NCI-H748 treated with DMSO at 0.1 percent for 48 hours (cell line): ENCODE measurements around the gene ISYNA1.

Experiments
- DNase-seq: peaks from one replicate; lab custom pipeline; 2025; lab: John Stamatoyannopoulos, UW

ISYNA1 gene

DNA sequence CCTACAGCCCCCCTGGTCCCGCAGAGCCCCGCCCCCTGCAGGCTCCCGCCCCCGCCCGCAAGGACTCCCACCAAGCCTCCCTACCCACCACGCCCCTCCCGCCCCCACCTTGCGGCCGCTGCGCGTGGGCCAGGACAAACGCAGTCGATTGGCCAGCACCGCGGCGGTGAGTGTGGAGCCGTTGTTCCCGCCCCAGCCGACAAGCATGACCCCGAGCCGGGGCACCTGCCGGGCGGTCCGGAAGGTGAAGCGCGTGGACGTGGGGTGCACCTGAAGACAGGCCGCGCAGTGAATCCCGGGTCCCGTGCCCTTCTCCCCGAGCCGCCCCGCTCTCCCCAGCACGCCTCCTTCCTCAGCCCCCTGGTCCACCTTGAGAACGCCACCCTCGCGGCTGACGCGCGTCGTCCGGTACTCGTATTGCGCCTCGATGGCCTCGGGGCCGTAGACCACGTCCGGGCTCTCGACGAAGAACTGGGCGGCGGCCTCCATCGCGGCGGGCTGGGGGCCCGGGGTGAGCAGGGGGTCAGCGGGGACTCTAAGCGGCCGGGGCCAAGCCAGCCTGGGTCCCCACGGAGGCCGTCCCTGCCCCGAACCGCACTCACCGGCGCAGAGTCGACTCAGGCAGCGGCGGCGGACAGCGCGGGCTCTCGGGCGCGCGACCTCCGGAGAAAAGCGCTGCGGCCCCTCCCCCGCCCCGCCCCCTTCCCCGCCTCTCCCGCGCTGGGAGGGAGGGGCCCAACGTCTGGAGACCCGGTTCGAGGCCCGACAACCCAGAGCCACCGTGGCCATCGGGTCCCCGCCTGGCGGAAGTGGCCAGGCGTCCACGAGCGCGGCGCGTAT, at the start of gene ISYNA1:
Gene ISYNA1 (minus strand): TSS at position 643 of the 840 bp plus-strand sequence. CDS start 154 bp downstream, at position 489.
- DNase-seq, result no peak

DNA sequence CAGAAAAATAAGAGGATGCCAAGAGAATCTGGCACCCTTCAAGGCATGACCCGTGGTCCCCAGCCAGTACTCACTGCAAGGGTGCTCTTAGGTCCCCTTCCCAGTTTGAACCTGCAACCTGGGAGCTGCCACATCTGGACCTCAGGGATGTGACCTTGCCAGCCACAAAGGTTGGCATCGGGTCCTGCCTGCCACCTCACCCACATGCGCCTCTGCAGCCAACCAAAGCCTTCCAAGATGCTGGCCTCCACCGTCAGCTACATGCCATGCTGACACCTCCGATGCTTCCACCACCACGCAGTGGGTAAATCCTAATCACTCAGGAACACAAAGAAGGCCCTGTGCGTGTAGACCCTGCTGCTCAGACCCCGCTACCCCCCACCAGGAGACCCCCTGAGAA, 48.8 kb upstream of the ISYNA1 start:
- no peak for DNase-seq

DNA sequence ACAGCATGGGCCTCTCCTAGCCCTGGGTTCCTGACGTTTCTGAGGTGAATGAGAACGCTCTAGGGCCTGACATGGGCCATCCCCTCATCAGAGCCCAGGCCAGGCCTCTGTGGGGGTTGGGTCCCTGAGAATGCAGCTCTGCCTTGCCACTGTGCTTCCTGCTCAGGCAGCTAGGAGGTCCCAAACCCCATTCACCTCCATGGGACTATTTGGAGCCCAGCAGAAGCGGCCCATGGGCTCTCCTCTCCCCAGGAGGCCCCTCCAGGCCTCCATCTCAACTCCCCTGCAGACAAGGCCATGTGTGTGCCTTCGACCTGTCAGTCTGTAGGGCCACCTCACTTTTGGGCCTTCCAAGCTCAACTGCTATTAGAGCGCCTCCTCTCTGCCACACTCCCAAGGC, 47.1 kb upstream of the ISYNA1 start:
- no peak for DNase-seq

DNA sequence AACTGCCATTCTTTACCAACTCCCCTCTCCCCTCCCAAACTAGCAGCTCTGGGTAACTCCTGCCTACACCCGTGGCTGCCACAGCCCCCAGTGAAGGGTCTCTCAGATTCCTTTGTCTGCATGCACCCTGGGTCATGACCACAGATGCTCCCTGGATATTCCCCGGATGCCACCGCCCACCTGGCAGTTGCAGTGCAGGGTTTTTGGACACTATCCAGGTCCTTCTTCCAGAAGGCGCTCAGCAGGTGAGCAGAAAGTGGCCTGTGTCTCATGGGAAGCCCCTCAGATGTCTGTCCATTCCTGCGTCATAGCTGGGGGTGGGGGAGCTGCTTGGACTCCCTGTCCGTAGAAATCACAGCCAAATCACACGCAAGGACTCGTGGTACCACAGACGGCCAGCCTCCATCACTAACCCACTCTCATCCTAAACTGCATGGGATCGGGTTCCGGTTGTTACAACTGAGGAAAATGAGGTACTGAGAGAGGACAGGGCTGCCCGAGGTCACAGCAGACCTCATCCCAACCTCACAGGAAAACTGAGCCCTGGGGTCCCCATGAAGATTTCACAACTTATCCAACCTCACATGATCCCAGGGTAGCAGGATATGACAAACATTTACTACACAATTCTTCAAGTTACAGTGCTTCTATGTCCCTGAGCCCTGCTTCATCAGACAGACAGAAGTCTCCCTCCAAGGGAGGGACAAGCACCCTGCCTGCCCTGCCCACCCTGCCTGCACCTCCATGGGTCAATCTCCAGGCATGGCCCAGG, 45.4 kb upstream of the ISYNA1 start:
- no peak for DNase-seq

DNA sequence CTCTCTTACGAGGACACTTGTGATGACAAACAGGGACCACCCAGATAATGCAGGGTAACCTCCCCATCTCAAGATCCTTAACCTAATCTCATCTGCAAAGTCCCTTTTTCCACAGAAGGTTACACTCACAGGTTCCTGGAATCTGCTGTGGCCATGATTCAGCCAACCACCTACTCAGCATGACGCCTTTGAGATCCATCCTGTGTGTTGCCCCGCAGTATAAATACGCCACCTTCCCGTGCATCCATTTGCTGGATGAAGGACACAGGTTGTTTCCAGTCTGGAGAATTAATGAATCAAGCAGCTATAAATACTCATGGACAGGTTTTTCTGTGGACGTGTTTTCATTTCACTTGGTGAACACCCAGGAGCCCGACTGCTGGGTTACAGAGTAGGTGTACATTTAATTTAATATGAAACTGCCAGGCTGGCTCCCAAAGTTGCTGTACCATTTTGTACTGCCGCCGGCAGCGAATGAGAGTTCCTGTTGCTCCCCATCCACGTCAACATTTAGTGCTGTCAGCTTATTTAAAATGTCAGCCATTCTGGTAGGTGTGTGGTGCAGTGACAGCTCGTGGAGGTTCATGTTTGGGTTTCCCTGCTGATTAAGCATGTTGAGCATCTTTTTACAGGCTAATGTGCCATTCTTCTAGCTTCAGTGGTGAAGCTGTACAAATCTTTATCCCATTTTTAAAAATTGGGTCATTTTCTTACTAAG, 43.7 kb upstream of the ISYNA1 start:
- DNase-seq, result no peak

DNA sequence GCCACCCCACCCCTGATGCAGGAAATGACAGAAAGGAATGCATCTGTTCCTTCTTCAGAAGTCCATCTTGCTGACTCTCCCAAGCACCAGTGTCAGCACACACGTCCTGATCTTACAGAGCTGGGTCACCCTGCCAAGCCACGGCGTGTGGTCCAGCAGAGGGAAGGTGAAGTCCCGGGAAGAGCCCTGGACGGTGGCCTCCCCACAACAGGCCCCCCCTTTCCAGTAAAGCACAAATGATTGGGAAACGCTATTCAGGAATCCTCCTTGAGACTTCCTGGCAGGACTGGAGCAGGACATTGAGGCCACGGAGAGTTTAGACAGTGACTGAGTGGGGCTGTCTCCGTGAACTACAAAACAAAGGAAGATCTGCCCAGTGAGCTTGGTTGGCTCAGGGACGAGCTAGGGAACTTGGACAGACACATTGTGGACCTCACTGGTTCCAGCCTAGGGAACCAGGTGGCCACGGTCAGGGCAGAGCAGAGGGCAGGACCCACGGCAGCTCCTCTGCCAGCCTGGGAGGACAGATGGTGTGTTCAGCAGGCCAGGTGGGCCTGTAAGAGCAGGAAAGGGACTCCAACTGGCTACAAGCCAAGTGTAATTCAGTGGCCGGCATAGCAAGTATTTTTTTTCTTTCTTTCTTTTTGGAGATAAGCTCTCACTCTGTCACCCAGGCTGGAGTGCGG, 42.2 kb upstream of the ISYNA1 start:
- no peak for DNase-seq

DNA sequence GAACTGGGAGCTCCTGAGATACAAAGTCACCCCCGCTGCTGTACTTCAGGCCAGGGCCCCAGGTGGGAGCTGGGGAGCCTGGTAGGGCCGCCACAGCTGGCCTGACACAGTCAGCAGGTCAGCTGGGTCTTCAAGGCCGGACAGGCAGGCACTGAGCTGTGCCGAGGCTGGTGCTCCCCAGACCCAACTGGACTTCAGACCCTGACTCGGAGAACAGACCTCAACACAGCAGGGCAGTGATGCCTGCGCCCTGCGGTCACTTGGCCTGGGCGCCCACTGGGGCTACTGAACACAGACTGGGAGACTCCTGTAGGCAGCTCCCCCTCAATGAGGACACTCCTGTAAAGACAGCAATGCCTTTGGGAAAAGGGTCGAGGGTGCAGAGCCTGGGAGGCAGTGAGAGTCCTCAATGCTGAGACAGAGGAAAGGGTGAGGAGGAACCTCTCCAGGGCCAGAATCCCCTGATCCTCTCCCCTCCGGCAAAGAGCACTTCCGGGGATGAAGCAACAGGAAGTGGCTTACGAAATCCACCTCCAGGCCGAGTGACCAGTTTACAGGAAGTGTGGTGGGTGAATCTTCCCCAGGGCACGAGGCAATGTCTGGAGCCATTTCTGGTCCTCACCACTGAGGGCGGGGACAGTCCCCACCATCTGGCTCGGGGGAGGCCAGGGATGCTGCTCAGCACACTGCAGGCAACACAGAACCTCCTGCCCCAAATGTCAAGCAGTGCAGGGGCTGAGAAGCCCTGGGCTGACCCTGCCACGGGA, 40.8 kb upstream of the ISYNA1 start:
- no peak for DNase-seq

DNA sequence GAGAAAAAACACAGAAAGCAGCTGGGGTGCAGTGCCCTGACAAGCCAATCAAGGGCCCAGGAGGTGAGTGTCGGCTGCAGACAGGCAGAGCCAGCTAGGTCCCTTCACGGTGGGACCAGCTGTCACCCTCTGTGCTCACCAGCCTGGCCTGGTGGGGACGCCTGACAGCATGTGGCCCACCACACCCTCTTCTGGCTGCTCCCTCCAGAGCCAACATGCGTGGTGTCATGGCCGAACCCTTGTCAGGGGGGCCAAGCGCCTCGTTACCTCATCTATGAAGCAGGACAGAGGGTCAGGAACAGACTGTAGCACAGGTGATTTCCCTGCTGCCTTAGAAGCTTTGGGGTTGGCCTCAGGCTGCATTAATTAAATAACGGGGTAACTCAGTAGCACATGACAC, 40.0 kb upstream of the ISYNA1 start:
- no peak for DNase-seq

DNA sequence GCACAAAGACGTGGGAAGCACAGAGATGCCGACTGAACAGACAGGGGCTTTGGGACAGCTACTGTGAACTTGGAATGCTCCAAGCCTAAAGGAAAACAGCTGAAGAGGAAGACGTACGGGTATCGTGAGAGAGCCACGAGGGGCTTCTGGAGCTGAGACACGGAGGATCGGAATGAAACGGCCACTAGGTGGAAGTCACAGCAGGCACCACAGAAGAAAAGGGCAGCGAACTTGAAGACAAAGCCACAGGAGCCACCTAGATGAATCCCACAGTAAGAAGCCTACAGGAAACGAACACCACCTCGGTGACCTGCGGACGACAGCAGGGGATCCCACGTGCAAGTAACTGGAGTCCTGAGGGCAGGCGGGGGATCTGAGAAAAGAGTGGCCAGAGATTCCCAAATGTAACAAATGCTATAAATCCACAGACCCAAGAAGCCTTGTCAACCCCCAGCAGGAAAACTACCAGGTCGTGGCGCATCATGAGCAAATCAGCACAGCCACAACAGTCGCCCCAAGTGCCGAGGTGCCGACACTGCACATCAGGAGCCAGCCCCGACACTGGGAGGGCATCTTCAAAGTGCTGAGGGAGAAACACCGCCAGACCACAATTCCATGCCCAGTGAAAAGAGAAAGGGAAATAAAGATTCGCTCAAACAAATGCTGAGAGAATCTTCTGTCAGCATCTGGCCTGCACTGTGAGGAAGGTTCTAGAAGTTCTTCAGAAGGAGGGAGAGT, 39.3 kb upstream of the ISYNA1 start:
- no peak for DNase-seq

DNA sequence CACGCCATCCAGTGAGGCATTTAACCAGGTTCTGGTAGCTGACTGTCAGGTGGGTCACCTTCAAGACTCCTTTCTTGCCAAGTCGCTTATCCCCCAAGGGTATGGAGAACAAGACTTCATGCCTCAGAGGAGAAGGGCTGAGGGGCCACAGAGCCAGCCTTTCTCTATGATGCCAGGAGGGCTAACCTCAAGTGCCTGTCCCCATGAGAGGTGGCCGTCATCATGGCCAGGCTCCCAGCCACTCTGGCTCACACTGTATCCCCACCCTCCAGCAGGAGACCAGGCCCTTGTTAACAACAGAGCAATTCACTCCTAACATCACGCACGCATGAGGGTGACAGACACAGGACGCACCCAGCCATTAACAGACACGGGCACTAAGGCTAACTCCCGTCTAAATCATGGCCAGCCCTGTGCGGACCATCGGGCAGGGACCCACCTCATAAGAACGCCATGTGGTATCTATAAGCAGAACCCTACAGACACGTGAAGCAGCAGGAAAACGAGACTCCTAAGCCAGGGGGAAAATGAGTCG, 38.6 kb upstream of the ISYNA1 start:
- DNase-seq, result no peak

DNA sequence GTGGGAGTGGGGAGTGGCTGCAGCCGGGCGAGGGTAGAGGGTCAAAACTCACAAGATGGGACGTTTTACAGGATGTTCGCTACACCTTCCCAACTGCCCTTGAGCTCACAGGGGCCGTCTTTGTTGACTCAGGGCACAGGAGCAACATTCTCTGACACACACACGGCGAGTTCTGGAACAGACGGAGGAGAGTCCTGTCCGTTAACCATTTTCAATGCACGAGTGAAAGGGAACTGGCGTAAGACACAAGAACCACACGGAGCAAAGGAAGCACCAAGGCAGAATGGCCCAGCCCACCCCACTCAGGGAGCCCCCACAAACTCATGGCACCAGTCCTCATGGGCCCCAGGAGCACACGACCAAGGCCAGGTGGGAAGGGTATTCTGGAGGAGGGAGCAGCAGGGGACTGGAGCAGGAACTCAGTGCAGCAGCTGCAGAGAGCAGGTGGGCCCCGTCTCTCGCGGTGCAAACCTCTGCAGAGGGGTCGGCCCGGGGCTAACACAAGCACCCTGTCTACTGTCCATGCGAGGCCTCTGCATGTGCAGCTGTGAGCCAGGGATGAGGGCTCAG, 37.9 kb upstream of the ISYNA1 start:
- no peak for DNase-seq

DNA sequence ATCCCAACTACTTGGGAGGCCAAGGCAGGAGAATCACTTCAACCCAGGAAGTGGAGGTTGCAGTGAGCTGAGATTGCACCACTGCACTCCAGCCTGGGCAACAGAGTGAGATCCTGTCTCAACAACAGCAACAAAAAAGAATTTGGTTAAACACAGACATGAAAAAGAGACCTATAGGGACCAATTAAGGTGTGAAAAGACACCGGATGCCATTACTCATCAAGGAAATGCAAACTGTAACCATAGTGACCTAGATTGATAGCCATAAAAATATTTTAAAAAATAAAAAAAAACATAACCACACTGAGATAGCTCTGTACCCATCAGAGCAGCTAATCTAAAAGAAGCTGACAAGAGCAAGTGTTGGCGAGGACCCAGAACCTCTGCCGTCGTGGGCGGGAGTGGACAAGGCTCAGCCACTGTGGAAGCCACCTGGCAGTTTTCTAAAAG, 37.1 kb upstream of the ISYNA1 start:
- no peak for DNase-seq

DNA sequence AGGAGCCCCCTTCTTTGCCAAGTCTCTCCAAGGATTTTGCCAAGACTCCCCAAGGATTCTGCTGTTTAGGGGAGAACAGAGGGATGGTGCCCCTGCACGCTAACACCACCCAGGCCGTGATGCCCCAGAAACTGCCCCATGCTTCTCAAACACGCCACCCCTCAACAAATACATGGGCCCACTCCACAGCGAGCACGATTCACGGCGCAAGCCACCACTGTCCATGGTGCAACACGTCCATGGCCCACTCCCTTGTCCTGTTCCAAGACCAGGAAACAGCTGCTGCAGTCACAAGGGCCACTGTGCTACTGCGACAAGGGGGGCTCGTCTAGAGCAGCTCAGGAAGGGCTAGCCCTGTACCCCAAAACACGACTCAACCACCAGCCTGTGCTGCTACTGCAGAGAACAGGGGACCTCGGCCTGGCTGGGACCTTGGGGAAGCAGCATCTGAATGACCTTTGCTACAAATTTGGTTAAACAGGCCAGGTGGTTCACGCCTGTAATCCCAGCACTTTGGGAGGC, 36.5 kb upstream of the ISYNA1 start:
- DNase-seq, result no peak

DNA sequence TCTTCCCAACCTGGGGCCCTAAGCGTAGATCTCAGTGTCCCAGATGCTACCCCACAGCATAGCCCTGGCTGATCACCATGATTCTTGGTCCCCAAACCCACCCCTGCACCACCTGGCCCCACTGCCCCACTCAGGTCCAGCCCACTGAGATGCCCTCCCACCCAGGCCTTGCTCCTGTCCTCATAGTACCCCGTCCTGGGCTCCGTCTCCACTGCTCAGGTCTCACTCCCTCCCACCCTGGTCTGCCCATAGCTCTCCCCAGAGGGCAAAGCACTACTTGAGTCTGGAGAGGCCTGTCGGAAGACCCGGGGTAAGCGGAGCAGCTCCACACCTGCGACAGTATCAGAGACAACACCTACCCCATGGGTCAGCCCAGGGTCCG, 35.8 kb upstream of the ISYNA1 start:
- DNase-seq, result no peak

DNA sequence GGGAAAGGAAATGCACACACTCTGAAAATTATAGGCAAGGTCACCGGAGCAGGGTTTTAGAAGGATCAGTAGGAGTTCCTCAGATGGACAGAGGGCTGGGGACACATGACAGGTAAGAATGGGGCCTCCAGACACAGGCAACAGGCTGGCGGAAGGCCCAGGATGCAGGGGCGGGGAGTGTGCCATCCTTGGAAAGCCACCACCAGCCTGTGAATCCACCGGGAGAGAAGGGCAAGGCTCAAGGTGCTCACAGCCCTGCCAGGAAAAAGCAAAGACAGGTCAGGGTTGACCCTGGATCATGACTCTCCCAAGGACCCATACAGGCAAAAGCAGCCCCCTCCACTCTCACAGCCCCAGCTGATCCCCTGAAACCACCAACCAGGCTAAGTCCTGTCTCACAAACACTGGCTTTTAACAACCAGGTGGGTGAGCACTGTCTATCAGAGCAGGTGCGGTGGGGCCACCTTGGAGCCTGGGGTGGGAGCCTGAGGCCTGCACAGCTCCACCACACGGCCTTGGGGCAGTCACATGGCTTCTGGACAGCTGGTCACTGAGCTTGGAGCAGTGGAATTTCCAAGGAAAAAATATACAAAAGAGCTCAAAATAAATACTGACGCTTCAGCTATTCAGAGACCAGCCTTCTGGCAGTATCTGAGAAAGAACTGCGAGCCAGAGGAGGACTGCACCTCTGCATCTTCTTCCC, 35.2 kb upstream of the ISYNA1 start:
- no peak for DNase-seq

DNA sequence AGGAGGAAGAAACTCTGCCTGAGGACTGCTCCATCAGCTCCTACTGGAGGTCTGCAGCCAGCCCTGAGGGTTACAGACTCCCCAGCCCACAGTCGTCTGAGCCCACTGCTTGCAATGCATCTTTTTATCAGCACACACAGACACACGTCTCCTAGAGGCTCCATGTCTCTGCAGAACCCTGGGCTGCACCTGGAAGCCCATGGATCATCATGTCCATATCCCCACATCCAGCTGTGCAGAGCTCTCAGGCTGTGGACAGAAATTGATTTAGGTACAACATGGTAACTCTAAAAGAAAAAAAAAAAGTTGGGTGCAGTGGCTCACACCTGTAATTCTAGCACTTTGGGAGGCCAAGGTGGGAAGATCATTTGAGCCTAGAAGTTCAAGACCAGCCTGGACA, 32.9 kb upstream of the ISYNA1 start:
- no peak for DNase-seq

DNA sequence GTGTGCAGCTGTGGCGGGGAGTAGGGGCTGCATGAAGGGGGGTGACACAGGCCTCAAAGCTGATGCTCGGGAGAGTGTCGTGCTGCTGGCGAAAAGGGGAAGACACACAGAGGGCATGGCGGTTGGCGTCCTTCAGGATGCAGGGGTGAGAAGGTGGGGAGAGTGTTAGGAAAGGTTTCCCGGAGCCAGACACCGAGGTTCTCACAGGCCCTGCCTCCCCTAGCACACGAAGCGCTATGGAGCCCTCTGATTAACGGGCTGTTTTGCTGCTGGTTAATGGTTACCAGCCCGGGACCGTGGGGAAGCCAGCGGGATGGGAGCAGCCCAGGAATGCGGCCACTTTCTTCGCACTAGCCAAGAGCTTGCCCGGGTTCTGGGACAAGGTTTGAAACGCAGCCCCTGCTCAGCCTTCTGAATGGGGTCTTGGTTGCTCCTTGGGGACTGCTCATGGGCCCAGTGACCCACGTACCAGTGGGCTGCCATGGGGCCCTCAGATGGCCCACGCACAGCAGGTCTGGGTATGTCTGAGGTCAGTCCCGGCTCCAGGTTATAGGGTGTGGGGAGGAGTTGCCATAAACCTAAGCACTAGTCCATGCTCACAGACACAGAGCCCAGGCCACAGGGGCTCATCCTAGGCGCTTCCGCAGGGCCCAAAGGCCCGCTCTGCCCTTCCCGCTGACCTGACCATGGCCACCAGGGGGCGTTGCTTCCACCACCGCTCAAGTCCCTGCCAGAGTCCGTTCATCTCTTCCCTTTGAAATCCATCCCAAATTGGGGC, 31.3 kb upstream of the ISYNA1 start:
- no peak for DNase-seq

DNA sequence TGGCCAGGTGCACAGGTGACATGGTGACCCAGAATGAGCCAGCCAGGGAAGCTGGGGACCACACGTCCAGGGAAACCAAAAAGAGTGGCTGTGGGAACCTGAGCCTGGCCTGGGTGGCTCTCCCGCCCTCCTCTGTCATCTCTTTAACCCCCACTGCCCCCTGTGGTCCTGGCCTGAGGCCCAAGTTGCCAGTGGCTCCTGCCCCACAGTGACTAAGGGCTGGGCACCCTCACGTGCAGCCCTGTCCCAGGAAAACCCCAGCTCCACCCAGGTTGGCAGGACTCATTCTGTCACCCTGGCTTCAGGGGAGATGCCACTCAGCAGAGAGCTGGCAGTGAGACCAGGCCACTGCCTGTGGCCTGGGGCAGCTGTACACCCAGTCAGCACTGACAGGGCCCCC, 30.6 kb upstream of the ISYNA1 start:
- no peak for DNase-seq
